GM19025 (cell line): ENCODE results near the gene GCK.
"Not testable (repeated sequence)": the region's sequence is repeated elsewhere in the genome, so short reads cannot be mapped to it uniquely, and the experiment has no call there.

Experiments used
- ATAC-seq: cut with Tn5 transposase; IDR thresholded peaks from one replicate; pipeline ENCODE4 v1.9.1; 2021; ENCODE audit warnings: mild to moderate bottlenecking, low read depth, moderate library complexity; ENCODE audit not compliant: unreplicated experiment

The GCK gene

DNA sequence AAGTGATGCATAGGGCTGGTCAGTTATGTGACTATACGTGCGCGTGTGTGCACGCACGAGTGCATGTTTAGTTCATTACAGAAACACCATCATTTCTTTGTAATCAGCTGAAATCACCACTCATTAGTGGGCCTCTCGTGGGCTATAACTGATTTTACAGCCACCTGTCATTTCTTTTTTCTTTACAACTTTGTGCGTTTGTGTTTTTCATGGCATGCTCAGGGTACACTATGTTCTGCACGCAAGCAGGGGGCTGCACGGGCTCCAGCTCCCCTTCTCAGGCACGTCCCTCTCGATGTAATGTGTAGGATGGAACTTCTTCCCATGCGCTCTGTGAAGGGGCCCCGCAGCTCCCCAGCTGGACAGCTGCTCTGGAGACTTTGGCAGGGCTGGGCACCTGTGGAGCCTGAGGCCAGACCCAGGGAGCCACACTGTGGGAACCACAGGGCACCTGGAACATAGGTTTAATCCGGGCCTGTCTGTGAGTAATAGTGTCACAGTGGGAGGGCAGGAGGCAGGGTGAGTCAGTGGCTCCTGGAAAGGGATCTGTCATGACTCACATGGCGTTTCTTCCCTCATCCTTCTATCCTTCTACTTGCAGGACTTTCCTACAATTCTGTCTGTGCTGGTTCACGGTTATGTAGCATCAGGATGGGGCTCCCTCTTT, 4.9 kb downstream of the GCK start:
- ATAC-seq: no peak

DNA sequence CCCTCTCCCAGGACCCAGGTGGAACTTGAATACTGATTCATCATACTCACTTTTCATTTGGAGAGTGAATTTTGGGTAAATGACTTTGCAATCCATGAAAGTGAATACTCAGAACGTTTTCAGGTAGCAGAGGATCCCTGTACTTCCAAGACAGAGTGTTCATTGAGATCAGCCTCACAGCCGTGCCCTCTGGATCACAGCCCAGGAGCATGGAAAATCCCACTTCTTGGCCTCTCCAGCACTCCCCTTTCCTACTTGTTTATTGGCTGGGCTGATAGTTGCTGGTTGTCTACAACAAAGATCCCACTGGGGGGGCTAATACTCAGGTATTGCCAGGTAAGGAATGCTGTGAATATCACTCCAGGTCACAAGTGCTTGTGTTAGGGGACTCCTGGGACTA, 5.9 kb downstream of the GCK start:
- ATAC-seq: no peak

DNA sequence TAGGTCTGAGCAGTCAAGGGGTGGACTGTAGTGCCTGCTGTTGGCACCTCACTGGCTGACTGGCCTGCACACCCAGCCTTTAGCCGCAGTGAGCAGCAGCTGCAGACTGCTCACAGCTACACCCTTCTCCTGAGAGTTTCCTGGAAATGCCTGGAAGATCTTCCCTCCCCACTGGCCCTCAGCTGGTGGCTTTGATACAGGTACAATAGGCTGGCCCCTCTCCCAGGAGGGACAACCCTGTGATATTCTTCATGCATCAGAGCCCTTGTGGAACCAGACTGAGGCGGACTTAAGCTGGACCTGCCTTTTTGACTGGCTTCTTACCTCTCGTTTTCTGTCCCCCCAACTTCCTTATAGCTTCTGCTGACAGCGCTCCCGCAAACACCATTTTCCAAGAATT, 6.4 kb downstream of the GCK start:
- no peak for ATAC-seq

DNA sequence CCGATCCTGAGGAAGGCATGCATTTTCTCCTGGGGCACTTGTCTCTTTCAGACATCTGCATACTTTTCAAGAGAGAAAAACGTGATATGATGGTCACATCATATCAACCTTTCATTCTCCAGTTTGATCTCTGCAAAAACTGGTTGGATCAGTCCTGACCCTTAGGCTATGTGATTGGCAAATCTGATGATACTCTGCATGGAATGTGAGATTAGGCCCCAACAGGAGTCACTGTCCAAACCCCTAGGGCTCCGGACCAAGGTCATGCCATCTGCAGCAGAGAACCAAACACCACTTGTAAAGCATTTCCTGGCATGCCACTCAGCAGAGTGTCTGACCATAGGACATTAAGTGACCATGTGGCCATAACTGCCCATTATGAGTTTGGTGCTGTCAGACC, 8.6 kb downstream of the GCK start:
- no peak for ATAC-seq

DNA sequence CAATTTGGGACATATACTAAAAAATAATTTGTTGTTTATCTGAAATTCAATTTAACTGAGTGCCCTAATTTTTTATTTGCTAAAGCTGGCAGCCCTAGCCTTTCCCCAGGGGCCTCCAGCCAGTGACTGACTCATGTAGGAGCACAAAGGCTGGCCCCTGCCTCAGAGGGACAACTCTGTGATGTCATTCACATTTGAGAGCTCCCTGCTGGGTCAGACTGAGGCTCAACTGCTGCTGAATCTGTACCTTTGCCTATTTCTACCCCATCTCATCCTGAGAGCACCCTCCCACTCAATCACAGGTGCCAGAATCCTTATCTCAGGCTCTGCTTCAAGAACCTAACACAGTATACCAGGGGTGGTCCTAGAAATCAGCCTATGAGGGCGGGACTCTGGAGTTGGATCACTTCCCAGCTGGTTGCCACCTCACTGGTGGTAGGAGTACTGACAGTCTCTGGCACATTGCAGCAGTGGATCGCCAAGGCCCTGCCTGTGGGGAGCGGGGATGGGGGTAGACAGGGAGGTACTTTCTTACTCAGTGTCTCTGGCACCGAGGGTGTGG, 11.6 kb downstream of the GCK start:
- ATAC-seq: no peak

DNA sequence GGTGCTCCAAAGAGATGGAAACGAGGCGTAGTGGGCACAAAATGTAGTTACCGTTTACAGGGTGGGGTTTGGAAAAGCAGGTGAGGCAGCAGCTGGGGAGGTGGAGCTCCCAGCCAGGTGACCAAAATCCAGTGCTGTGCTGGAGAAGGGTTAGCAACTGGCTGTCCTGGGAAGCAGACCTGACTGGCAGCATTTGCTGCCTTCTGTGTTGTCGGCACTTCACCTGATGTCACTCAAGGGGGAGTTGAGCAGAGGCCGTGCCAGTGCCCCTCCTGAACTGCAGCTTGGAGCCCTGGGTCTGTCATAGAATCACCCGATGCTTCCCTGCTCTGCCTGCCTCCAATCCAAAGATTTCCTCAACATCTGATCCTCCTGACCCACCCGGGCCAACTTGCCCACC, 12.8 kb downstream of the GCK start:
- no peak for ATAC-seq

DNA sequence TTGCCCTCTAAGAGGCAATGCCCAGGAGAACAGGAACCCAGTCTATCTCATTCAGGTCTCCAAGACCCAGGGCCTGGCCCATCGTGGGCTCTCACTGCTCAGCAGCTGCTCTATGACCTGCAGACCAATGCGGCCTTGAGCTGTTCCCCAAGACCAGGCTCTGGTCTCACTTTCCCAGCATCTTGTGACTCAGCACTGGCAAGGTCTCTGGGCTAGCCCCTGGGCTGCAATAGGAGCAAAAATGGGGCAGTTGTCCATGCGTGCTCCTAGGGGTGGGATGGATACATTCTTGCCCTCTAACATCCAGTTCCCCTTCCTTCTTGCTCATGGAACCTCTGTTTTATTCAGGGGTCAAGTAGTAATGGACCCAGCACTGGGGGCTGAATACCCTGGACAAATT, 13.5 kb downstream of the GCK start:
- ATAC-seq: no peak

DNA sequence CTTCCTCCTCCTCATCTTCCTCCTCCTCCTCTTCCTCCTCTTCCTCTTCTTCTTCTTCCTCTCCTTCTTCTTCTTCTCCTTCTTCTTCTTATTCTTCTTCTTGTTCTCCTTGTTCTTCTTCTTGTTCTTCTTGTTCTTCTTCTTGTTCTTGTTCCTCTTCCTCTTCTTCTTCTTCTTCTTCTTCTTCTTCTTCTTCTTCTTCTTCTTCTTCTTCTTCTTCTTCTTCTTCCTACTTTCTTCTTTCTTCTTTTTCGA, 14.6 kb downstream of the GCK start:
- ATAC-seq: not testable (repeated sequence)

DNA sequence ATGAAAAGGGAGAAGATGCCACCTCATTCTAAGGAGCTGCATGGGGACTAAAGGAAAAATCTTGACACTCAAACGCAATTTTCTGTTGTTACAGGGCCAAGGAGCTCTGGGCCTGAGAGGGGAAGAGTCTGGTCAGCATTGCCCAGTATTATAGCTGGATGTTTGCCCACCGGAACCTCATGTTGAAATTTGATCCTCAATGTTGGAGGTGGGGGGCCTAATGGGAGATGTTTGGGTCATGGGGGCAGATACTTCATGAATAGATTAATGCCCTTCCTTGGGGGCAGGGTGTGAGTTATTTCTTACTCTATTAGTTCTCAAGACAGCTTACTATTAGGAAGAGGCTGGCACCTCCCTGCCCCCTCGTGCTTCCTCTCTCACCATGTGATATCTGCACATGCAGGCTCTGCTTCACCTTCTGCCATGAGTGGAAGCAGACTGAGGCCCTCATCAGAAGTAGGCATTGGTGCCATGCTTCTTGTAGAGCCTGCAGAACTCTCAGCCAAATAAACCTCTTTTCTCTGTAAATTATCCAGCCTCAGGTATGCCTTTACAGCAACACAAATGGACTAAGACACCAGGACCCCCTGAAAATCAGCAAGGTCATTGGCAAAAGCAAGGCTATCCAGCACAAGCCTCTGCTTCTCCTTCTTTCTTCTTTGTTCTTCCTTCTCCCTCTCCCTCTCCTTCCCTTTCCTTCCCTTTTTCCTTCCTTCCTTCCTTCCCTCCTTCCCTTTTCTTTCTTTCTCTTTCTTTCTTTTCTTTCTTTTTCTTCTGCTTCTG, 15.1 kb downstream of the GCK start:
- no peak for ATAC-seq

DNA sequence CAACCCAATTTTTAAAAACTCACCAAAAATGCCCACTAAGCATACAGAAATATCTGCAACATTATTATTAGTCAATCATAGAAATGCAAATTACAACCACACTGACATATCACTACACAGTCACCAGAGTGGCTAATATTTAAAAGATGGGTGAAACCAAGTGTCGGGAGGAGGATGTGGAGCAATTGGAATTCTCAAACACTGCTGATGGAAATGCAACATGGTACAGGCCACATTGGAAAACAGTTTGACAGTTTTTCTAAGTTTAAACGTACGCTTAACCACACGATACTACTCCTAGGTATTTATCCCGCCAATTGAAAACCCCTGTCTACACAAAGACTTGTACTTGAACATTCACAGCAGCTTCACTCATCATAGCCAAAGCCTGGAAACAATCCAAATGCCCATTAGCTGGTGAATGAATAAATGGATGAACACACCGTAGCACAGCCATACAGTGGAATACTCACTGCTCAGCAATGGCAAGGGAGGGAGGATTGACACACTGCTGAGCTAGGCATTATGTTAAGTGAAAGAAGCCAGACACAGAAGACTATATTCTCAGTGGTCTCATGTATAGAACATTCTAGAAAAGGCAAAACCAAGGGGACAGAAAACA, 16.3 kb downstream of the GCK start:
- ATAC-seq: no peak

DNA sequence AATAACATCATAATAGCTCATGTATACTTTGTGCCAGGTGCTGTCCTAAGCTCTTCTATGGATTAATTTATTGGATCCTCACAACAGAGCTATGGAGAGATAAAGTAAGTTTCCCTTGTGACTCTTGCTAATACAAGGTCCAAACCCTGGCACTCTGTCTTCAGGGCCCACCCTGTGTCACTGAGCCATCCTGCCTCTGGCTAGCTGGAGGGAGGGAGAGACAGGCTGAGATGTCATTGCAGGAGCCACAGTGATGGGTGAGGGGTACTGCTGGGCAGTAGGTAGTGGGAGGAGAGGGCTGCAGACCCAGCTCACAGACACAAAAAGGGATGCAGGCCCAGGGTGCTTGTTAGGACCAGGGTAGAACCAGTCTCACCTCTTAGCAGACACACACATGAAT, 16.9 kb downstream of the GCK start:
- no peak for ATAC-seq

DNA sequence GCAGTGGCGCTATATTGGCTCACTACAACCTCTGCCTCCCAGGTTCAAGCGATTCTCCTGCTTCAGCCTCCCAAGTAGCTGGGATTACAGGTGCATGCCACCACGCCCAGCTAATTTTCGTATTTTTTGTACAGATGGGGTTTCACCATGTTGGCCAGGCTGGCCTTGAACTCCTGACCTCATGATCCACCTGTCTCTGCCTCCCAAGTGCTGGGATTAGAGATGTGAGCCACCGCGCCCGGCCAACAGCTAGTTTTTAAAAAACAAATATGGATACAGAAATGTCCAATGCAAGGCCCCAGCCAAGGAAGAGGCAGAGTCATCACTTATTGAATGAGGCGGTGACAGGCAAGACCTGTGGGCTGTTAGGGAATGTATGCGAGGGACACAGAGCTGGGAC, 17.3 kb downstream of the GCK start:
- ATAC-seq: not testable (repeated sequence)

DNA sequence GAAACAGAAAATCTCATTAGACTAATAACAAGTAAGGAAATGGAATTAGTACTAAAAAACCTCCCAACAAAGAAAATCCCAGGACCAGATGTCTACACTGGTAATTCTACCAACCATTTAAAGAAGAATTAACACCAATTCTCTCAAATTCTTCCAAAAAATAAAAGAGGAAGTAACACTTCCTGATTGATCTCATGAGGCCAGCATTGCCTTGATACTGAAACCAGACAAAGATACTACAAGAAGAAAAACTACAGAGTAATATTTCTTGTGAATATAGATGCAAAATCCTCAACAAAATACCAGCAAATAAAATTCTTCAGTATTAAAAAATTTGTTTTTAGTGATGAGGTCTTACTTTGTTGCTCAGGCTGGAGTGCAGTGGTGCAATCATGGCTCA, 21.3 kb downstream of the GCK start:
- ATAC-seq: no peak

DNA sequence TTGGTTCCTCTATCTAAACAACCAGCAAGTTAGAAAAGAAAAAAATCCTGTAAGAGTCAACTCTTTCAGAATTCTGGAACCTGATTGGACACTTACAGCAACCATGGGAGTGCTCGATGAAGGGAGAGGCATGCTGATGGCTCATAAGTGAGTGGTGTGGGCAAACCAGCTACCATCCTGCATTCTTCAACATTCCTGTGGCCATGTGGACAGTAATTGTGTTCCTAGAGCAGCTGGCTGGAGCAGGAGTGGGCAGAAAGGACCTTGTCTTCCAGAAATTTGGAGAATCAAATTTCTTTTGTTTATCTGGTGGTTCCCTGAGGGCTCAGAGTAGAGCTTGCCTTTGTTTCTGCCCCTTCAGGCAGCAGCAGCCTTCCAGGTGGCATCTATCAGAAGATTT, 25.6 kb downstream of the GCK start:
- no peak for ATAC-seq

DNA sequence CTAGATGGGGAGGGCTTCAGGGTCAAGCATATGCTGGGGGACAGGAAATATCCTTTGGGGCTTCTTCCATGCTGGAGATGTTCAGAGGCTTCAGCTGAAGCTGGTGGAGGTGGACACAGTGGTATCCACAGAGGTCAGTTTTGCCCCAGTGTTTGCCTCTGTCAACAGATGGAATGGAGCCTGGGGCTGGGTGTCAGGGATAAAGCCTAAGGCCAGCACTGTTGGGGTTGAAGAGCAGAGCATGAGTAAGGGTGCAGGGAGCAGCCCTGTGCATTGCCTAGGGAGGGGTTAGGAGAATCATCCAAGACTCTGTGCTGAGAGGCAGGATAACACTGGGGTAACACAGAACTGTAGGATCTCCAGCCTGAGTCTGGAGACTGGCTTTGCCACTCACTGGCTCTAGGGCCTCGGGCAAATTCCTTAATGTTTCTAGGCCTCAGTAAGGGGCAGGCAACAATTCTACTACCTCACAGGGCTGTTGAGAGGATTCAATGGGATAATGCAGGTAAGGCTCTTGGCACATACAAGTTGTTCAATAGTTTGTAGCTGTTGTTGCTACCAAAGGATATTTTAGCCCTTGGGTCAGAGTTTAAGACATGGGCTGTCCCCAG, 26.3 kb downstream of the GCK start:
- ATAC-seq: no peak

DNA sequence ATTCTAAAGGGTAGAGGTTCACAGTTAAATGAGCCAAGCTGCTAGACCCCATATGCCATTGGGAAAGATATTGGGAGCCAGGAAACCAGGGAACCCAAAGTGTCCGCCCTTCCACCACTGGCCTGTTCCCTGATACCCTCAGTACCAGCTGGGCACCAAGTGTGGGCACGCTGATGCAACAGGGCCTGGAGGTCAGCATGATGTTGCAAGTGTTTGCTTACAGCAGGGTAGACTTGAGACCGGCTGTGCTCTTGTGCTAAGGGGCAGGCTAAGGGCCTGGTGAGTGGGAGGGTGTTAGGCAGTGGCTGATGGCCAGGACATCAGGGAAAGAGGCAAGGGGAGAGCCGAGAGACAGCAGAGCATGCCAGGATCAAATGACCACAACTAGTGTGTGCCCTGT, 27.1 kb downstream of the GCK start:
- ATAC-seq: no peak

DNA sequence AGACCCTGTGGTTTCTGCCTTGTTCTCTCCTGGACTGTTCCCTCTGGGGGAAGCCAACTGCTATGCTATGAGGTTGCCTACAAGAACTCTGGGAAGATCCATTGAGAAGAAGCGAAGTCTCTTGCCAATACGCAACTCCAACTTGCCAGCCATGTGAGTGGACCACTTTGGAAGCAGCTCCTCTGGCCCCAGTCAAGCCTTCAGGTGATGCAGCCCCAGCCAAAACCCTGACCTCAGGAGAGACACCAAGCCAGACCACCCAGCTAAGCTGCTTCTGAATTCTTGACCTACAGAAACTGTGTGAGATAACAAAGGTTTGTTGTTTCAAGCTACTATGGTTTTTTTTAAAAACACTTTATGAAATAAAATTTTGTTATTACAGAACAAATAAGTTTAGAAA, 27.9 kb downstream of the GCK start:
- ATAC-seq: no peak

DNA sequence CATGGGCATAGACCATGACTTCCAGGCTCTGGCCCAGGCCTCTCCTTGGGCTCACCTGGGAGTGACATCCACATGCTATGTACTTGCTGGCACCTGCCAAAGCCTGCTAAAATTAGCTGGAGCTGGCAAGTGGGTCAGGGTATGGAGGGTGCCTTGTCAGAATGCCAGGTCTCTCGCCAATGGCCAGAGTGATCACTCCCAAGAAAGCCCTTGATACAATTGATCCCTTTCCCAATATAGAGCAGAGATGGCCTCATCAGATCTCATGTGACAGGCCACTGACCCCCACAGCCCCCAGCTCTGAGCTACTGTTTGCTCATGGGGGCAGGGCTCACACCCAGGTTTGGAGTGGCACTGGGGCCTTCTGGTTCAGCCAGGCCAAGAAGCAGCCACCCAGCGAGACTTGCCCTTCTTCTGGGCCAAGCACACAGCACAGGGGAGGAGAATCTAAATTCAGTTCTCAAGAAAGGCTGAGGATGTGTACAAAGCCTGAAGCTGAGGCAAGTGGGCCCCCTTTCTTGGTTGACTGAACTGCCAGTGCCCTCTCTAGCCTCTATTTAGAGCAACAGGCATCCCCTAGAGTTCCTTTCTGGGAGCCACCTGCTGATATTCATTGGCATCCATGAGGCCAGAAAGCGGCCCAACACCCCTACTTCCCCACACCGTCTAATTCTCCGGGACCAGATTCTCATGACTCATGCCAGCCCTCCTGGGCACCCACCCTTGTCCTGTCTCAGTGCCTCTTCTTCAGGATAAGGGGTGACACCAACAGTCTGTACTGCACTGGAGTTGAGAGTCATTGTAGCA, 29.2 kb downstream of the GCK start:
- ATAC-seq: no peak

DNA sequence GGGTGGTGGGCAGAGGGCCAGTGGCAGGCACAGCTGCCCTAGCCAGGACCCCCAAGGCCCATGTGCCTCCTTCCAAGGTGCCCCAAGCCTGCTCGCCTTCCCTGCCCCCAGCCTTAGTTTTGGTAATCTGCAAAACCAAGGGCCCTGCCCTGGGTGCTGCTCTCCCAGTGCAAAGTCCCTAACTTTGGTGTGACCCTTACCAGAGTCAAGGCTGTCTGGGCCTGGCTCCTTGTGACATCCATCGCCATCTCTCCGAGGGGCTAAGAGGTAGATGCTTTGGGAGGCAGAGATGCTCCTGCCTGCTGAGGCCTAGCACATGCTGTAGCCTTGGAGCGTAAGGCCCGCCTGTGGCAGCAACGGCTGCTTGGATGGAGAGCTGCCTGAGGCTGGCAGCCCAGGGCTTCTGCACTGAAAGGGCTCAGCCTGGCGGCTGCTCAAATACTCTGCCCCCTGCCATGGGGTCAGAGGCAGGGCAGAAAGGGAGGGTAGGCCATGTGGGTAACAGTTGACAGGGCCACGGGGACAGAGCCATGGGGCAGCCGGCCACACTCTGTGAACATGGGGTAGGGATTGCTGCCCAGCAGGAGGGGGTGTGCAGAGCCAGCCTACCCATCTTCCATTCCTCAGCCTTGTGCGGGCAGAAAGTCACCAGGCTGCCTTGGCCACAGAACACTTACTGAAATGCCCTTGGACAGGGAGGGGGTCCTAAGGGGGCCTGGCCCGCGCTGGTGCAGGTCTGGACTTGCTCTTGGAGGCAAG, 30.2 kb downstream of the GCK start:
- no peak for ATAC-seq
